Upper lobe of left lung (tissue), 6 donors: ENCODE measurements around the gene TMEM79. TPM values are rescaled to one million over a fixed set of nuclear protein-coding genes. Genes with fewer than 3 reads are reported as not detected.

ENCODE experiments used
- ATAC-seq, 2 donors: fragments of 200-7000 bp; cut with Tn5 transposase; one replicate each; pipeline ENCODE4 v1.9.1; 2022; ENCODE audit warnings: mild to moderate bottlenecking in 2 of 2, moderate library complexity in 2 of 2; ENCODE audit not compliant: low FRiP score in 2 of 2
- DNase-seq, 2 donors: peaks; one replicate each; pipeline ENCODE4 v3.0.0-alpha.2; 2019 to 2020
- H3K27ac ChIP-seq, 4 donors: fragments of 200-600 bp; sonication (generic); one replicate each; pipeline ENCODE4 v1.5.1; 2016 to 2019
- H3K27me3 ChIP-seq, 4 donors: fragments of 200-600 bp; sonication (generic); one replicate each; pipeline ENCODE4 v1.5.1; 2017 to 2019
- H3K36me3 ChIP-seq, 4 donors: fragments of 200-600 bp; sonication (generic); one replicate each; pipeline ENCODE4 v1.5.1; 2016 to 2019
- H3K4me1 ChIP-seq, 4 donors: fragments of 200-600 bp; sonication (generic); one replicate each; pipeline ENCODE4 v1.5.1; 2018 to 2019
- H3K4me3 ChIP-seq, 4 donors: fragments of 200-600 bp; sonication (generic); one replicate each; pipeline ENCODE4 v1.5.1; 2017 to 2019; ENCODE audit warnings: mild to moderate bottlenecking in 2 of 4, moderate library complexity in 1 of 4
- H3K9me3 ChIP-seq, 4 donors: fragments of 200-600 bp; sonication (generic); one replicate each; pipeline ENCODE4 v1.5.1; 2018 to 2019
- CTCF ChIP-seq, 6 experiments: fragments of 450-650 bp in 4 of 6; fragments of 200-600 bp in 2 of 6; sonication (generic) in 2 of 6; IDR thresholded peaks; one replicate each; pipeline ENCODE4 v1.5.1; 2016 to 2019; ENCODE audit warnings: antibody characterized with exemption in 6 of 6
- EP300 ChIP-seq, 4 donors: sonication (generic); formaldehyde crosslinking; IDR thresholded peaks; one replicate each; pipeline ENCODE4 v1.5.1; 2017; ENCODE audit warnings: antibody characterized with exemption in 4 of 4, control low read depth in 2 of 4
- POLR2A ChIP-seq, 4 donors: fragments of 450-650 bp; IDR thresholded peaks; one replicate each; pipeline ENCODE4 v1.5.1; 2016 to 2017; ENCODE audit warnings: antibody characterized with exemption in 4 of 4, mild to moderate bottlenecking in 2 of 4
- POLR2AphosphoS5 ChIP-seq, 2 donors: sonication (generic); formaldehyde crosslinking; IDR thresholded peaks; one replicate each; pipeline ENCODE4 v1.5.1; 2017; ENCODE audit warnings: antibody characterized with exemption in 2 of 2
- WGBS, 2 donors: methylation state at CpG; one replicate each; pipeline ENCODE4 v1.1.5; 2017 to 2018; 5-methylcytosine and 5-hydroxymethylcytosine counted together
- total RNA-seq, 6 donors: library from RNA; depleted of rRNA in 4 of 6; stranded (reverse); fragments of >200 nt in 4 of 6; gene quantifications; one replicate each; pipeline versions ENCODE4 v1.1.0 to v1.2.1, GENCODE V29; 2016 to 2021
- donor health status: DM: no; HTN: no; CAD: no; lungs with moderate emphysema.
- donor health status: DM: no; HTN: yes; CAD: no; lungs with severe emphysema.

TMEM79 gene
- total RNA-seq, 6 donors from 2014 or later = 1.3 to 10.5 (median 3.1) TPM

DNA sequence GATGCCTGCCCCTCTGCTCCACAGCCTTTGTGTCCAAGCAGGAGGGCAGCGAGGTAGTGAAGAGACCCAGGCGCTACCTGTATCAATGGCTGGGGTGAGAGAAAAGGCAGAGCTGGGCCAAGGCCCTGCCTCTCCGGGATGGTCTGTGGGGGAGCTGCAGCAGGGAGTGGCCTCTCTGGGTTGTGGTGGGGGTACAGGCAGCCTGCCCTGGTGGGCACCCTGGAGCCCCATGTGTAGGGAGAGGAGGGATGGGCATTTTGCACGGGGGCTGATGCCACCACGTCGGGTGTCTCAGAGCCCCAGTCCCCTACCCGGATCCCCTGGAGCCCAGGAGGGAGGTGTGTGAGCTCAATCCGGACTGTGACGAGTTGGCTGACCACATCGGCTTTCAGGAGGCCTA, 41.4 kb upstream of the TMEM79 start:
- peaks cover 0 to 8% (median 0%) of the 10 kb centered on the region in 4 donors for H3K27me3 ChIP-seq
- no peaks in the 10 kb centered on the region for H3K9me3 ChIP-seq
- WGBS, 2 donors = 83 to 88% methylated on average over 5 to 10 of the region's 10 CpGs
- ATAC-seq (no peak), DNase-seq (no peak)
- peaks cover 13 to 46% (median 29%) of the 10 kb centered on the region in 4 donors for H3K36me3 ChIP-seq
- H3K4me3 ChIP-seq = no peak overlapping the region
- no peak for TF ChIP-seq POLR2A (IDR thresholded peaks at IDR 0.05)
- peaks cover 13 to 30% (median 27%) of the 10 kb centered on the region in 4 donors for H3K4me1 ChIP-seq
- no peak overlapping the region for H3K27ac ChIP-seq

DNA sequence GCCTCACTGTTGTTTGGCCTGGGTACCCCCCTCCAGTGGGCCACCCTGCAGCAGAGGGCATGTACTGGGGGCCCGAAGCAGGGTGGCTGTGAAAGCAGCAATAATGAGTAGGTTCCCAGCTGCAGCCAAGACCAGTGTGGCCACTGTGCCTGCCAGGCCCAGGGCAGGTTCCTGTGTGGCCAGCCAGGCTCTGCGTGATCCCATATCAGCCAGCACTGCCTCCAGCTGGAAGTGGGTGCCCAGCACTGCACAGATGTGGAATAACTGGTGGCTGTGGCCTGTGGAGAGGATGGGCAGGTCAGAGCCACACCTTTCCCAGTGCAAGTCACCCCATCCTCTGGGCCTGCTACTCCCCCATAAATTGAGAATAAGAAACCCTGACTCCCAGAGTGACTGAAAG, 40.0 kb upstream of the TMEM79 start:
- Histone ChIP-seq H3K4me1 (peaks cover 13 to 35% (median 29%) of the 10 kb centered on the region in 4 donors), H3K9me3 (no peaks in the 10 kb centered on the region), H3K36me3 (peaks cover under 1 to 37% (median 19%) of the 10 kb centered on the region in 4 donors), H3K4me3 (no peak overlapping the region), H3K27ac (no peak overlapping the region), H3K27me3 (peaks cover 0 to 8% (median 0%) of the 10 kb centered on the region in 4 donors)
- TF ChIP-seq POLR2A (IDR thresholded peaks at IDR 0.05) = no peak
- no peak for TF ChIP-seq EP300 (IDR thresholded peaks at IDR 0.05)
- no peak for TF ChIP-seq CTCF (IDR thresholded peaks at IDR 0.05)
- TF ChIP-seq POLR2AphosphoS5 (IDR thresholded peaks at IDR 0.05) = no peak
- ATAC-seq (no peak), DNase-seq (no peak)
- WGBS, 2 donors = 100% methylated on average over 2 of the region's 2 CpGs; no CpG with 5 or more reads in 1 of the 2 donors

DNA sequence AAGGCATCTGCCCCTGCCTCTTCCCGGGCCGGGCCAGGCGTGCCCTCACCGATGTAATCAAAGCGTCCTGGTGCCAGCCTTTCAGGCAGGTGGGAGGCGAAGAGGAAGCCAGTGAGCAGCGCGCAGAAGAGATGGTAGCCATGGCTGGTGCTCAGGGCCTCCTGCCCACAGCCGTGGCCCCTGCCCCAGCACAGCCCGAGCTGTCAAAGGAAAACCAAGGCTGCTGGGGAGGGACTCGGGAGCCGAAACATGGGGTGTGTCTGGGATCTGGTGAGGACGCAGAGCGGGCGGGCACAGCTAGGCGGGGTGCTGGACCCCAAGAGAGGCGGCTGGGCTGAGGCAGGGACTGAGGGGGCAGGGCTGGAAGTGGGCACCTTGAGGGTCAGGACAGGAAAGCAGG, 39.4 kb upstream of the TMEM79 start:
- Histone ChIP-seq H3K36me3 (peaks cover 2 to 37% (median 17%) of the 10 kb centered on the region in 4 donors), H3K27ac (no peak overlapping the region), H3K9me3 (no peaks in the 10 kb centered on the region), H3K4me1 (peaks cover 13 to 35% (median 29%) of the 10 kb centered on the region in 4 donors), H3K4me3 (no peak overlapping the region), H3K27me3 (peaks cover 0 to 8% (median 0%) of the 10 kb centered on the region in 4 donors)
- no peak for TF ChIP-seq POLR2A (IDR thresholded peaks at IDR 0.05)
- no peak for TF ChIP-seq CTCF (IDR thresholded peaks at IDR 0.05)
- TF ChIP-seq EP300 (IDR thresholded peaks at IDR 0.05) = no peak
- TF ChIP-seq POLR2AphosphoS5 (IDR thresholded peaks at IDR 0.05) = no peak
- ATAC-seq (no peak), DNase-seq (no peak)
- WGBS, 2 donors = 92 to 94% methylated on average over 17 of the region's 17 CpGs

DNA sequence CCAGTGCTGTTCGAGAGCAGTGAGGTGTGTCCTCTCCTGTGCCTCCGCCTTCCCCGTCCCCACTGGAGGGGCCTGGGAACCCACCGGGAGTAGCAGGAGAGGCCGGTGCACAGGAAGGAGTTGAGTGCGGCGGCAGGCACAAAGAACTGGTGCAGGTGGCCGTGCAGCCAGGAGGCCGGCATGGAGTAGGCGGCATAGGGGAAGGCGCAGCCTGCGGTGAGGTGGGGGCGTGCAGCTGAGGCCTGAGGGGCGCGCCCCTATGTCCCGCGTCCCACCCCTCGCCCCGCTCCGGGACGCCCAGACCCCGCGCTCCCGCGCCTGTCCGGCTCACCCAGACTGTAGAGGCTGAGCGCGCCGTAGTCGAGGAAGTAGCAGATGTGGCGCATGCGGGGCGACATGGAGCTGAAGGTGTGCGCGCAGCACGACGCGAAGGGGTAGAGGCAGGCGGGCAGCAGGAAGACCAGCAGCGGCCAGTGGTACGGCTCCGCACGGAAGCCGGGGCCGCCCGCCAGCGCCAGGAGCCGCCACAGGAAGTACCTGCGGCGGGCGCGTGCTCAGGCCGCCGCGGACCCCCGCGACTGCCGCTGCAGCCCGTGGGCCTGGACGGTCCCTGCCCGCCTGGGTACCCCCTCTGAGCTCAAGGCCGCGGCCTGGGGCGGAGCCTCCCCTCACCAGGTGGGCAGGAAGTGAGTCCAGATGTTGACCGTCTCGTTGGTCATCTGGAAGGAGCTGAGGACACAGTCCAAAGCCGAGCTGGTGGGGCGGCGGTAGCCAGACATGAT, 38.5 kb upstream of the TMEM79 start:
- H3K4me3 ChIP-seq = peak overlapping the region; percentile 4 to 42 (median 34)
- 3 to 39% methylated on average over 3 to 69 of the region's 69 CpGs for WGBS, 2 donors
- H3K27me3 ChIP-seq = peaks cover 0 to 8% (median 0%) of the 10 kb centered on the region in 4 donors
- TF ChIP-seq CTCF (IDR thresholded peaks at IDR 0.05) (no peak), EP300 (IDR thresholded peaks at IDR 0.05) (no peak), POLR2A (IDR thresholded peaks at IDR 0.05) (no peak), POLR2AphosphoS5 (IDR thresholded peaks at IDR 0.05) (no peak)
- peaks cover 13 to 35% (median 29%) of the 10 kb centered on the region in 4 donors for H3K4me1 ChIP-seq
- peaks cover 9 to 37% (median 22%) of the 10 kb centered on the region in 4 donors for H3K36me3 ChIP-seq
- ATAC-seq (peak in 1 of 2 donors; percentile 6), DNase-seq (peak; percentile 27 to 88)
- no peaks in the 10 kb centered on the region for H3K9me3 ChIP-seq
- no peak overlapping the region for H3K27ac ChIP-seq

GRCh38 chr1:156246241-156246780, 37.8 kb upstream of the TMEM79 start:
- no peak for DNase-seq
- no peak for ATAC-seq
- TF ChIP-seq CTCF (IDR thresholded peaks at IDR 0.05) (no peak), POLR2AphosphoS5 (IDR thresholded peaks at IDR 0.05) (no peak), EP300 (IDR thresholded peaks at IDR 0.05) (no peak), POLR2A (IDR thresholded peaks at IDR 0.05) (no peak)
- 56 to 61% methylated on average over 10 of the region's 10 CpGs for WGBS, 2 donors
- Histone ChIP-seq H3K4me1 (peaks cover 13 to 35% (median 29%) of the 10 kb centered on the region in 4 donors), H3K9me3 (no peaks in the 10 kb centered on the region), H3K27me3 (peaks cover 0 to 8% (median 0%) of the 10 kb centered on the region in 4 donors), H3K4me3 (peak overlapping the region in 2 of 4 donors; percentile 41 to 42), H3K27ac (no peak overlapping the region), H3K36me3 (peaks cover 16 to 41% (median 26%) of the 10 kb centered on the region in 4 donors)
